Subcutaneous adipose tissue (tissue), 4 donors: ENCODE data around the gene TPP1. TPM values are rescaled to one million over a fixed set of nuclear protein-coding genes. Genes with fewer than 3 reads are reported as not detected.

Experiments
- total RNA-seq, 4 donors: library from RNA; depleted of rRNA; stranded (reverse); fragments of >200 nt; gene quantifications; one replicate each; pipeline ENCODE4 v1.1.0, GENCODE V29; 2016
- TF ChIP-seq, protein P1 (sequence below): fragments of 450-650 bp; IDR thresholded peaks from one replicate; pipeline ENCODE4 v1.5.1; 2016; ENCODE audit warnings: low read depth, mild to moderate bottlenecking, control low read depth, antibody characterized with exemption, moderate library complexity

The TPP1 gene
- total RNA-seq, 4 donors from 2014 or later: 44.8 to 178 (median 93.7) TPM

DNA sequence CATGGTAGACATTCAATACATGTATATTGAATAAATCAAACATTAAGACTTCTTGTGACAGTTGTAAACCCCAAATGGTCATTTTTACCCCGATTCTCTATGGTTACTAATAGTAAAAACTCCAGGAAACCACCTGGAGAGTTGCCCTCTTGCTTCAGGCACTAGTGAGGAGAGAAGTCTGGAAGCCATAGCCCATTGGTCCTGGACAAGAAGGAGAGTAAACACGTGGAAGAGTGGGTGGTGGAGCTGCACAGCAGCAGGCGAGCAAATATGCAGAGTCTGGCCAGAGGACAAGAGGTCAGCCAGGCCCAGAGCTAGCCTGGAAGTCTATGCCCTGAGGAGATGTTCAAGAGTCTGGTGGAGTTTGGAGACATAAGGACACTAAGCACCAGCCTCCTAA lies 18.6 kb upstream of the TPP1 start:
- TF ChIP-seq, protein P1, sequence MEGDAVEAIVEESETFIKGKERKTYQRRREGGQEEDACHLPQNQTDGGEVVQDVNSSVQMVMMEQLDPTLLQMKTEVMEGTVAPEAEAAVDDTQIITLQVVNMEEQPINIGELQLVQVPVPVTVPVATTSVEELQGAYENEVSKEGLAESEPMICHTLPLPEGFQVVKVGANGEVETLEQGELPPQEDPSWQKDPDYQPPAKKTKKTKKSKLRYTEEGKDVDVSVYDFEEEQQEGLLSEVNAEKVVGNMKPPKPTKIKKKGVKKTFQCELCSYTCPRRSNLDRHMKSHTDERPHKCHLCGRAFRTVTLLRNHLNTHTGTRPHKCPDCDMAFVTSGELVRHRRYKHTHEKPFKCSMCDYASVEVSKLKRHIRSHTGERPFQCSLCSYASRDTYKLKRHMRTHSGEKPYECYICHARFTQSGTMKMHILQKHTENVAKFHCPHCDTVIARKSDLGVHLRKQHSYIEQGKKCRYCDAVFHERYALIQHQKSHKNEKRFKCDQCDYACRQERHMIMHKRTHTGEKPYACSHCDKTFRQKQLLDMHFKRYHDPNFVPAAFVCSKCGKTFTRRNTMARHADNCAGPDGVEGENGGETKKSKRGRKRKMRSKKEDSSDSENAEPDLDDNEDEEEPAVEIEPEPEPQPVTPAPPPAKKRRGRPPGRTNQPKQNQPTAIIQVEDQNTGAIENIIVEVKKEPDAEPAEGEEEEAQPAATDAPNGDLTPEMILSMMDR: no peak

DNA sequence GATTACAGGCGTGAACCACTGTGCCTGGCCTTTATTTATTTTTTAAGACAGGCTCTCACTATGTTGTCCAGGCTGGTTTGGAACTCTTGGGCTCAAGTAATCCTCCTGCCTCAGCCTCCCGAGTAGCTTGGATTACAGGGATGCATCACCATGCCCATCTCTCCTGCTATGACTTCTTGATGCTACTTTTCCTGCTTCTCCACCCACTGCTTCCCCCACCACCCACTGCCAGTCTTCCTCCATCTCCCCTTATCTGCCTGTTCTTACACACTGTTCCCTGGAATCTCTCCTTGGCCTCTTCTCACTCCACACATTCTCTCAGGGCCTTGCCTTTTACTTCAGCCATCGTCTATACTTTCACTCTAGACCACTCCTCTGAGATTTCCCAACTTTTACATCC lies 17.3 kb upstream of the TPP1 start:
- TF ChIP-seq, protein P1: no peak

DNA sequence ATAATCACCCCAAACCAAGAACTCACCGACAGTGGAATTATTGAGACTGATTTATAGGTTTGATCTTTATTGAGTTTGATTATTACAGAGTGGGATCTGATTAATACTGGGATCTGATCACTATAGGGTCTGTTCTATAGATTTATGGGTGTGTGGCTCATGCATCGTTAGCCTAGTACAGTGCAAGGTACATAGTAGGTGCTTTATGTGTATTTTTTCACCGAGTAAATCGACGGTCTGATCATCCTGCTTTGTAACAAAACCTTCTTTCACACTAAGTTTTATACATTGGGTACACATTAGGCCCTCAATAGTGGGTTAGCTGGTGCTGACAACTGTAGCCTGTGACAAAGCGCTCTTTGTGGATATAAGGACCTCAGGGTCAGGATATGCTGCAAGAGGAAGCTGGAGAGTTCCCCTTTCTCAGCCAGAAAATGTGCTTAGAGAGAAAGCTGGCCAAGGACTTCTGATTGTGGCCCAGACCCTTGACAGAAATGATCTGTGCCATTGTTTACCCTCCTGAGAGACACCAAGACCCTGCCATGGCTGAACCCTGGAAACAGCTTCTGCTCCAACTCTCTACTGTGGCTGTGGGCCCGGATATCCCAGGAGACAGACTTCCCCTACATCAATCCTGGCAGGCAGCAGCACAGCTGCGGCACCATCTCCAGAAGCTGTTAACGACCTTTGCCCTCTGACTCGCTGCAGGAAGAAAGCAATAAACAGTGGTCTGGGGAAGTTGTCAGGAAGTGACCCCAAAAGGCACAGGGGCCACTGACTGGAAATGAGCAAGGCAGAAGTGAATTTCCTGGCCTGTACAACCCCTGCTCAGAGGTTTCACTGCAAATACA lies 16.1 kb upstream of the TPP1 start:
- TF ChIP-seq, protein P1: no peak

DNA sequence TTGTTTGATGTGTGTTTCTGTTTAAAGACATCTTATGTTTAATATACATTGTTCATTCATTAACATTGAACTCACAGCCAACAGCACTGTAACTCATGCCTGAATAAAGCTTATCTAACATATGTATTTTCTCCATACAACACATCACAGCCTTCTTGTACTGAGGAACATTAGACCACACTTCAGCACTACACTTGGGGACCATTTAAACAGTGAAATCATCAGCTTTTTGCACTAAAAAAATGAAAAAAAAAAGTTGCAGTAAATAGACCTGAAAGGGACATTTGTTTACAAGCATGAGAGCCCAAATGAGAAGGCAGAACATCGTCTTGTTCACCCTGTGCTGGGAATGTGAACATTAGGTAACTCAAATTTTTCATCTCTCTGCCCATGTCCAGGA lies 15.3 kb upstream of the TPP1 start:
- TF ChIP-seq, protein P1: no peak

DNA sequence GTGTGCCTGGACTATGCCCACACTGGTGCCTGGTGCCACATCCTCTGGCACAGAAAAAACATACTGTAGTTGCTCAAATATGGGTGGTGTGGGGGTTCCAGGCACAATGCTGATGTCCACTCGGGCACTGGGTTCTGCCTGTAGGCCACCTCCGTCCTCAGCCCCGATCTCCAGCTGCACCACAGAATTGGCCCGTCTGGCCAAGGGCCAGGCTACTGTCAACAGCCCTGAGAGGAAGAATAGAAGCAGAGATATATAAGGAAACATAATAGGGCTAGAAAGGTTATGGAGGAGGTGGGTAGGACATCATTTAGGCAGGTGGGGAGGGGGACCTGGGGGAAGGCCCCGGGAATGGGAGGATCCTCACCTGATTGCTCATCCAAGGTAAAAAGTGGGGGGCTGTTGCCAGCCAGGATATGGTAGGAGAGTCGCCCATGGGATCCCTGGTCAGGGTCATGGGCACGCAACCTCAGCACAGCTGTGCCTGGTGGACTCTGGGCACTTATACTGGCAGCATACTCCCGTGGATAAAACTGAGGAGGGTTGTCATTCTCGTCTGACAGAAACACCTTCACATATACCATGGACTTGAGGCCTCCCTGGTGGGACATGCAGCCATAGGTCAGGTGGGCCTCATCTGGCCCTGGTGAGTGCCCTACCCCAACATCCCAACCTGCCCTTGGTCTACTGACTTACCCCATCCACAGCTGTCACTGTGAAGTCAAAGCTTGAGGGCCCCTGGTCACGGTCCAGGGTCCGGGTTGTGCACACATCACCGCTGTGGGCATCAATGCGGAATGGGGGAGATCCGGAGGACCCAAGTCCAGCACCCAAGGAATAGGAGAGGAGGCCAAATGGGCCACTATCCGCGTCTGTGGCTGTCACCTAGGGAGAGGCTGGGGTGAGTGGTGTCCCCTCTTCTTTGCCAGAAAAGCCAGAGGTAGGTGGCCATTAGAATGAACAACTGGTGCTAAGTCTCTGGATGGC lies 14.5 kb upstream of the TPP1 start:
- TF ChIP-seq, protein P1: no peak

DNA sequence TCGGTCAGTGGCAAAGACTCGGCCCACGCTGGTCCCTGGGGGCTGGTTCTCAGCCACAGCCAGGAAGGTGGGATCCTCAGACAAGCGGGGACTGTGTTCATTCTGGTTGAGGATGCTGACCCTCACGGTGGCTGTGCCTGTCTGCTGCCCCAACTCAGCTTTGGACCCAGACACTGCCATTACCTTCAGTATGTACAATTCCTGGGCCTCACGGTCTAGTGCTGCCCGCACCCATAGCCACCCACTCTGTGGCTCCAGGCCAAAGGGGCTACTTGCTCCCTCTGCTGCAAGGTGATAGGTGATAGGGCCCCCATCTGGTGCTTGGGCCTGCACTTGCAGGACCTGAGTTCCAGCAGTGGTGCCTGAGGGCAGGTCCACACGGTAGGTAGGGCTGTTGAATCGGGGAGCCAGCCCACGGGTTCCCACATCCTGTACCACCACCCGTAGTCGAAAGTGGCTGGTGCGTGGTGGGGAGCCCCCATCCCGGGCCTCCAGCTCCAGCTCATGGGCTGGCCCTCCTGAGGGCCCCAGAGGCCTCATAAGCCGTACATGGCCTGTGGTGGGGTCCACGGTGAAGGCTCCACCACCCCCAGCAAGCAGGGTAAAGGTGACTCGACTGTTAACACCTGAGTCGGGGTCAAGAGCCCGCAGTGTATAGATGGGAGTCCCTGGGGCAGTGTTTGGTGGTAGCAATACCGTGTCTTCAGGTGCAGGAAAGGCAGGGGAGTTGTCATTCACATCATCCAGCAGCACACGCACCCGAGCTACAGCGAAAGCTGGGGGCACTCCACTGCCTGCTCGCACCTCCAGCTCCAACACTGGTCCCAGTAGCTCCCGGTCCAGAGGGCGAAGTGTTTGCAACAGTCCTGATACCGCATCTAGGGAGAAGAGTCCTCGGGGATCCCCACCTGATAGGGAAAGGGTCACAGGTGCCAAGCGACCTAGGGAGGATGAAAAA lies 13.2 kb upstream of the TPP1 start:
- TF ChIP-seq, protein P1: no peak
